Thymus (tissue), 11 donors: Measurements from ENCODE around the gene COG2. TPM values are rescaled to one million over a fixed set of nuclear protein-coding genes. Genes with fewer than 3 reads are reported as not detected.

Source experiments
- DNase-seq, 9 donors: peaks; one replicate each; pipeline ENCODE4 v3.0.0-alpha.2; 2013; ENCODE audit warnings: low spot score in 9 of 9, low read depth in 6 of 9, missing footprints in 1 of 9
- H3K27ac ChIP-seq, 2 donors: one replicate each; pipeline ENCODE4 v1.5.1; 2013; ENCODE audit warnings: control low read depth in 1 of 2, low read depth in 1 of 2, low read length in 1 of 2, mild to moderate bottlenecking in 1 of 2, moderate library complexity in 1 of 2
- H3K27me3 ChIP-seq, 2 donors: one replicate each; pipeline ENCODE4 v1.5.1; 2013; ENCODE audit warnings: low read length in 1 of 2; ENCODE audit not compliant: control insufficient read depth in 2 of 2, insufficient read depth in 1 of 2
- H3K36me3 ChIP-seq, 2 donors: one replicate each; pipeline ENCODE4 v1.5.1; 2013; ENCODE audit warnings: low read length in 1 of 2, mild to moderate bottlenecking in 1 of 2, moderate library complexity in 1 of 2; ENCODE audit not compliant: control insufficient read depth in 2 of 2, insufficient read depth in 2 of 2
- H3K4me1 ChIP-seq, 2 donors: one replicate each; pipeline ENCODE4 v1.5.1; 2013; ENCODE audit warnings: low read length in 2 of 2; ENCODE audit not compliant: control insufficient read depth in 2 of 2, insufficient read depth in 2 of 2
- H3K4me3 ChIP-seq, 2 donors: one replicate each; pipeline ENCODE4 v1.5.1; 2013; ENCODE audit warnings: low read length in 2 of 2, control low read depth in 1 of 2, mild to moderate bottlenecking in 1 of 2
- H3K9me3 ChIP-seq, 2 donors: one replicate each; pipeline ENCODE4 v1.5.1; 2013; ENCODE audit warnings: low read length in 1 of 2, mild to moderate bottlenecking in 1 of 2; ENCODE audit not compliant: control insufficient read depth in 2 of 2, insufficient read depth in 1 of 2
- WGBS: extraction: QIAGEN DNeasy Blood & Tissue Kit; methylation state at CpG from one replicate; pipeline ENCODE4 v1.1.7; 2013; 5-methylcytosine and 5-hydroxymethylcytosine counted together
- polyA plus RNA-seq: library from polyadenylated mRNA; stranded (reverse); fragments of 200-250 nt; gene quantifications from one replicate; pipeline ENCODE4 v1.2.3, GENCODE V29; 2013
- total RNA-seq: library from RNA; stranded (reverse); fragments of 120-200 nt; gene quantifications from one replicate; pipeline ENCODE4 v1.2.4, GENCODE V29; 2013
- donor health status: healthy.

The COG2 gene
- total and polyA plus RNA-seq, 2 donors = 20.1 to 27.1 TPM

DNA sequence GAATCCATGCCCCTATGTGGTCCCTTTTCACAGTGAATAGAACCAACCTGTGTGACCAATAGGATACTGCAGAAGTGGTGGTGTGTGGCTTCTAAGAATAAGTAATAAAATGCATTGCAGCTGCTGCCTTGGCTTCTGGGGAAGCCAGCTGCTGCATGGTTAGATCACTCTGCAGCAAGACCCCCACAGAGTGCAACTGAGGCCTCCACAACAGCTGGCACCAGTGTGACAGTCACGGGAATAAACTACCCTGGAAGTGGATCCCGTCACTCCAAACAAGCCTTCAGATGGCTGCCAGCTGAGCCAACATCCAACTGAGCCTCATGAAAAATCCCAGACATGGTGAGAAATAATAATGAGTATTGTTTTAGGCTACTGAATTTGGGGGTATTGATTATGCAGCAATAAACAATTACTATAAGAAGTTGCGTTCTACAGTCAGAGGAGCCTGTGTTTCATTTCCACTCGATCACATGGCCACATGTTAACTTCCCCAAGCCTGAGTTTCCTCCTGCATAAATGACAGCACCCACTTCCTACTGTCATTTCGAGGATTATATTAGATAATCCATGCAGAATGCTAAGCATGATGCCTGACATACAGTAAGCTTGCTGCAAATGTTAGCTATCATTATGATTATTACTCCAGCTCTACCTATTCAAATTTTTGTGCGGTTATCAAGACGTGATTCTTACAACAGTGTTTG lies 20.8 kb upstream of the COG2 start:
- Histone ChIP-seq H3K36me3 (no peaks in the 10 kb centered on the region), H3K27ac (no peak overlapping the region), H3K27me3 (no peaks in the 10 kb centered on the region), H3K4me1 (no peaks in the 10 kb centered on the region), H3K9me3 (no peaks in the 10 kb centered on the region), H3K4me3 (no peak overlapping the region)
- no peak for DNase-seq
- 83% methylated on average over 7 of the region's 7 CpGs for WGBS

- Histone ChIP-seq H3K9me3 (no peaks in the 10 kb centered on the region), H3K36me3 (no peaks in the 10 kb centered on the region), H3K4me3 (no peak overlapping the region), H3K4me1 (no peaks in the 10 kb centered on the region), H3K27me3 (no peaks in the 10 kb centered on the region), H3K27ac (no peak overlapping the region)
- no peak for DNase-seq
- WGBS = 85% methylated on average over 4 of the region's 4 CpGs
Measured at GRCh38 chr1:230622151-230622550, 20.1 kb upstream of the COG2 start.

GRCh38 chr1:230624097-230624713 lies 18.1 kb upstream of the COG2 start:
- Histone ChIP-seq H3K27ac (no peak overlapping the region), H3K4me3 (no peak overlapping the region), H3K36me3 (no peaks in the 10 kb centered on the region), H3K9me3 (no peaks in the 10 kb centered on the region), H3K27me3 (no peaks in the 10 kb centered on the region), H3K4me1 (no peaks in the 10 kb centered on the region)
- DNase-seq = no peak
- whole genome bisulfite sequencing = 97% methylated on average over 19 of the region's 19 CpGs

DNA sequence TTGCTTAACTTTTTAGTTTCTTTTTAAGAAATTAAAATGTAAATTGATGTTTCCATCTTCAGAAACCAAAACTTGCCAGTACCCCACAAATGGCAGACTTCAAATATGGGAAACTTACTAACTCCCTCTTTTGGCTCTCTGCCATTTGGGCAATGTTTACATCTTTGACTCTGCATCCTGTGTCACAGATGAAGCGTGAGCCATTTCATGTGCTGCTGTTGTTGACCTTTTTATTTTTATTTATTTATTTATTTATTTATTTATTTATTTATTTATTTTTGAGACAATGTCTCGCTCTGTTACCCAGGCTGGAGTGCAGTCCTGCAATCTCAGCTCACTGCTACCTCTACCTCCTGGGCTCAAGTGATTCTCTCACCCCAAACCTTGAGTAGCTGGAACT lies 16.0 kb upstream of the COG2 start:
- no peak for DNase-seq
- no peaks in the 10 kb centered on the region for H3K9me3 ChIP-seq
- no peaks in the 10 kb centered on the region for H3K36me3 ChIP-seq
- no peaks in the 10 kb centered on the region for H3K4me1 ChIP-seq
- 90% methylated on average over 2 of the region's 2 CpGs for WGBS
- no peaks in the 10 kb centered on the region for H3K27me3 ChIP-seq
- no peak overlapping the region for H3K27ac ChIP-seq
- H3K4me3 ChIP-seq = no peak overlapping the region

DNA sequence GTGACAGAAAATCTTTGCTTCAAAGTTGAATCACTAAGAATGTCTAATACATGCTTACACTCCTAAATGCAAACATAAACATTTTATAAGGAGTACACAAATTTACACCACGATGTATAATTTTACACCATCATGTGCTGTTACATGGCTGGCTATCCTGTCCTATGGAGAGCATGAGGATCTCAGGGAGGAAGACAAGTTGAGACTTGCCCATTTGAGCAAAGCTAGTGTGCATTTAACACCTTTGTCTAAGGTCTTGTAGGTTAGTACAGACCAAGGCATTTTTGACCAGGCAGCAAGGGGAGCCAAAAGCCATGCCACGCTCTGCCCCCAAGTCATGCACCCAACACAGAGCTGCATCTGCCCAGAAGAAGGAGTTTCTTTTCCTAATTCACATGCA lies 14.5 kb upstream of the COG2 start:
- no peaks in the 10 kb centered on the region for H3K4me1 ChIP-seq
- no peaks in the 10 kb centered on the region for H3K36me3 ChIP-seq
- no peak overlapping the region for H3K4me3 ChIP-seq
- 93% methylated on average over 2 of the region's 2 CpGs for WGBS
- no peak for DNase-seq
- no peaks in the 10 kb centered on the region for H3K27me3 ChIP-seq
- no peaks in the 10 kb centered on the region for H3K9me3 ChIP-seq
- no peak overlapping the region for H3K27ac ChIP-seq

GRCh38 chr1:230629511-230629910 lies 12.8 kb upstream of the COG2 start:
- H3K9me3 ChIP-seq = no peaks in the 10 kb centered on the region
- H3K4me3 ChIP-seq = no peak overlapping the region
- no peaks in the 10 kb centered on the region for H3K36me3 ChIP-seq
- no peak overlapping the region for H3K27ac ChIP-seq
- no peaks in the 10 kb centered on the region for H3K4me1 ChIP-seq
- H3K27me3 ChIP-seq = peaks cover 0 to 3% of the 10 kb centered on the region in 2 donors
- DNase-seq = no peak

DNA sequence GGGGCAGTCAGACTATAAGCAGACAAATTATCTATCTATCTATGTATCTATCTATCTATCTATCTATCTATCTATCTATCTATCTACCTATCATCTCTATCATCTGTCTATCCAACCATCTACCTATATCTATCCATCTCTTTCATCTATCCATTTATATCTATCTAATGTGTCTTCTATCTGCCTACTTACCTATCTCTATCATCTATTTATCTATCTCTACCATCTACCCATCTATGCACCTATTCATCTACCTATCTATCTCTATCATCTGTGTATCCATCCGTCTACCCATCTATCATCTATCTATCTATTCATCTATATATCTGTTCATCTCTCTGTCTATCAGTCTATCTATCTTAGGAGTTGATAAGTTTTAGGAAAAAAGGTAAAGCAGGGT lies 10.8 kb upstream of the COG2 start:
- no peak for DNase-seq
- no peak overlapping the region for H3K27ac ChIP-seq
- peaks cover 0 to 3% of the 10 kb centered on the region in 2 donors for H3K27me3 ChIP-seq
- 96% methylated on average over 1 of the region's 1 CpG for WGBS
- H3K9me3 ChIP-seq = no peaks in the 10 kb centered on the region
- no peaks in the 10 kb centered on the region for H3K36me3 ChIP-seq
- no peak overlapping the region for H3K4me3 ChIP-seq
- H3K4me1 ChIP-seq = no peaks in the 10 kb centered on the region

DNA sequence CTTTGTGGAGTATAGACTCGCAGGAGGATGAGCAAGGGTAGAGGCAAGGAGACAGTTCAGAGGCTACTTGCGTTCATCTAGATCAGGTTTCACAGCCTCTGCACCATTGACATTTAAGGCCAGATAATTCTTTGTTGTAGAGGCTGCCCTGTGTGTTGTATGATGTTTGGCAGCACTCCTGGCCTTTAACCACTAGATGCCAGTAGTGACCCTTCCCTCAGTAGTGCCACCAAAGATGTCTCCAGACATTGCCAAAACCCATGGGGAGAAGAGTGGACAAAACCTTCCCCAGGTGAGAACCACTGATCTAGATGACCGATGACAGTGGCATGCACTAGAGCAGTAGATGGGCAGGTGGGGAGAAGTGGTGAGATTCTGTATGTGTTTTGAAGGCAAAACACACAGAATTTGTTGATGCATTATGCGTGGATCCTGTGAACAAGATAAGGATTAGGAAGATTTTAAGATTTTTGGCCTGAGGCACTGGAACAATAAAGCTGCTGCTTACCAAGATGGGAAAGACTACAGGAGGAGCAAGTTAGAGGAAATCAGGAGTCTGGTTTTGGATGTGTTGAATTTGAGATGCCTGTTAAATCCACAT lies 9.9 kb upstream of the COG2 start:
- DNase-seq = peak in 1 of 9 donors; percentile 19

DNA sequence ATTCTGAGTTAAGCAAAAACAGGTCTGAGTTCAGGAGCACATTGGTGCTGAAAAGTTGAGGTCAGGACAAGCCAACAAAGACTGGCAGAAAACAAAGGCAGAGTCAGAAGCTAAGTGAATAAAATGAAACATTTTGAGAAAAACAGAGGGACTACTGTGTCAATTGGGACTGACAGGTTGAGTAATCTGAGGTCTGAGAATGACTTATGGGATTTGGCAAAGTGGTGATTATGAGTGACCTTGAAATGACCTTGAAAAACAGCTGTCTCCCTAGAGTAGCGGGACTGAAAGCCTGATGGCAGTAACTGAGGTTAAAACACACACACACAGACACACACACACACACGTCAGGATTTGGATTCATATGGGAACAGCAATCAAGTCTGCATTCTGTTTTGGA lies 8.8 kb upstream of the COG2 start:
- H3K36me3 ChIP-seq = no peaks in the 10 kb centered on the region
- 84% methylated on average over 2 of the region's 2 CpGs for WGBS
- no peak overlapping the region for H3K4me3 ChIP-seq
- no peak overlapping the region for H3K27ac ChIP-seq
- H3K9me3 ChIP-seq = no peaks in the 10 kb centered on the region
- no peak for DNase-seq
- H3K4me1 ChIP-seq = no peaks in the 10 kb centered on the region
- peaks cover 0 to 8% of the 10 kb centered on the region in 2 donors for H3K27me3 ChIP-seq

More for the DNA sequence above, 9.9 kb upstream of the COG2 start:
- Histone ChIP-seq H3K9me3 (no peaks in the 10 kb centered on the region), H3K4me3 (no peak overlapping the region), H3K36me3 (no peaks in the 10 kb centered on the region), H3K27ac (no peak overlapping the region), H3K27me3 (peaks cover 0 to 8% of the 10 kb centered on the region in 2 donors), H3K4me1 (no peaks in the 10 kb centered on the region)
- WGBS = 72% methylated on average over 4 of the region's 4 CpGs
